ENCODE measurements around the gene DGKQ.

GRCh38 chr4:1006856-1007255, 33.5 kb upstream of the DGKQ start:
- TF ChIP-seq POLR2AphosphoS5 (IDR thresholded peaks at IDR 0.05; ENCODE audit: low read depth, low read length) (no peak), SIN3A (IDR thresholded peaks at IDR 0.05; ENCODE audit: borderline replicate concordance, insufficient read depth, low read length) (no peak), TAF1 (IDR thresholded peaks at IDR 0.05; ENCODE audit: borderline replicate concordance, insufficient read depth, low read length) (no peak)
